Colonic mucosa (tissue), 4 donors: ENCODE measurements around the gene KLK6. TPM values are rescaled to one million over a fixed set of nuclear protein-coding genes. Genes with fewer than 3 reads are reported as not detected.

ENCODE experiments used
- DNase-seq: peaks from one replicate; pipeline ENCODE4 v3.0.0-alpha.2; 2020
- H3K27ac ChIP-seq: fragments of 200-600 bp; one replicate; pipeline ENCODE4 v1.8.0; 2021
- H3K27me3 ChIP-seq: fragments of 200-600 bp; one replicate; pipeline ENCODE4 v1.8.0; 2021
- H3K36me3 ChIP-seq: fragments of 200-600 bp; one replicate; pipeline ENCODE4 v1.8.0; 2021
- H3K4me1 ChIP-seq: fragments of 200-600 bp; one replicate; pipeline ENCODE4 v1.8.0; 2021; ENCODE audit warnings: mild to moderate bottlenecking
- H3K4me3 ChIP-seq: fragments of 200-600 bp; one replicate; pipeline ENCODE4 v1.8.0; 2021
- H3K9ac ChIP-seq, 2 donors: one replicate each; pipeline ENCODE4 v1.7.0; 2013; ENCODE audit warnings: control low read depth in 2 of 2, low read depth in 2 of 2, low read length in 2 of 2
- H3K9me3 ChIP-seq: fragments of 200-600 bp; one replicate; pipeline ENCODE4 v1.8.0; 2021
- CTCF ChIP-seq: fragments of 200-600 bp; IDR thresholded peaks from one replicate; pipeline ENCODE4 v1.8.0; 2022; ENCODE audit warnings: antibody characterized with exemption, mild to moderate bottlenecking
- intact Hi-C: fragments of 100-400 bp; cut with DNase I; formaldehyde crosslinking; loops from one replicate; pipeline ENCODE4 v1.14.1; 2022
- total RNA-seq, 2 donors: library from RNA; stranded (reverse); fragmentation: NEBNext Ultra II Directional in 1 of 2; extraction: Animal tissue kit (Norgen Biotek cat#: 25700) in 1 of 2; gene quantifications; one replicate each; pipeline ENCODE4 v1.2.1, GENCODE V29; 2021
- donor health status: healthy.
- donor health status: DM: no; HTN: no; CAD: no.
- donor health status: DM: no; HTN: no; CAD: no.

KLK6 gene
- total RNA-seq, 2 donors from 2014 or later, result not detected

GRCh38 chr19:50968716-50969412 lies 527 bp downstream of the KLK6 start:
- Histone ChIP-seq H3K4me3 (no peak overlapping the region), H3K9me3 (no peaks in the 10 kb centered on the region), H3K4me1 (no peaks in the 10 kb centered on the region), H3K27ac (no peak overlapping the region), H3K27me3 (no peaks in the 10 kb centered on the region), H3K9ac (no peak overlapping the region), H3K36me3 (no peaks in the 10 kb centered on the region)
- intact Hi-C loops, result no loop called here
- DNase-seq, result no peak
- no peak for TF ChIP-seq CTCF

- no peaks in the 10 kb centered on the region for H3K27me3 ChIP-seq
- TF ChIP-seq CTCF, result no peak
- H3K9ac ChIP-seq, result no peak overlapping the region
- no peaks in the 10 kb centered on the region for H3K9me3 ChIP-seq
- no peak for DNase-seq
- no peaks in the 10 kb centered on the region for H3K4me1 ChIP-seq
- H3K27ac ChIP-seq, result no peak overlapping the region
- intact Hi-C loops, result no loop called here
- no peaks in the 10 kb centered on the region for H3K36me3 ChIP-seq
- no peak overlapping the region for H3K4me3 ChIP-seq
Measured at GRCh38 chr19:50967929-50968715, 1.3 kb downstream of the KLK6 start.

- no peak overlapping the region for H3K27ac ChIP-seq
- no peaks in the 10 kb centered on the region for H3K27me3 ChIP-seq
- H3K4me1 ChIP-seq, result no peaks in the 10 kb centered on the region
- intact Hi-C loops, result no loop called here
- H3K4me3 ChIP-seq, result no peak overlapping the region
- H3K9ac ChIP-seq, result no peak overlapping the region
- DNase-seq, result no peak
- H3K9me3 ChIP-seq, result no peaks in the 10 kb centered on the region
- no peak for TF ChIP-seq CTCF
- no peaks in the 10 kb centered on the region for H3K36me3 ChIP-seq
Measured at GRCh38 chr19:50964266-50964665, 5.1 kb downstream of the KLK6 start.

- TF ChIP-seq CTCF, result no peak
Measured at GRCh38 chr19:50963381-50963780, 6.0 kb downstream of the KLK6 start.

GRCh38 chr19:50962245-50962644 lies 7.1 kb downstream of the KLK6 start:
- H3K27me3 ChIP-seq, result no peaks in the 10 kb centered on the region
- H3K4me3 ChIP-seq, result no peak overlapping the region
- H3K27ac ChIP-seq, result no peak overlapping the region
- no peaks in the 10 kb centered on the region for H3K9me3 ChIP-seq
- no peak overlapping the region for H3K9ac ChIP-seq
- no peak for TF ChIP-seq CTCF
- H3K4me1 ChIP-seq, result no peaks in the 10 kb centered on the region
- no peaks in the 10 kb centered on the region for H3K36me3 ChIP-seq
- DNase-seq, result no peak
- intact Hi-C loops, result no loop called here

More at GRCh38 chr19:50963381-50963780, 6.0 kb downstream of the KLK6 start:
- Histone ChIP-seq H3K36me3 (no peaks in the 10 kb centered on the region), H3K9ac (no peak overlapping the region), H3K27ac (no peak overlapping the region), H3K4me1 (no peaks in the 10 kb centered on the region), H3K27me3 (no peaks in the 10 kb centered on the region), H3K9me3 (no peaks in the 10 kb centered on the region), H3K4me3 (no peak overlapping the region)
- intact Hi-C loops, result no loop called here
- DNase-seq, result no peak
